Keratinocyte (primary cell): ENCODE results near the gene SAMM50. TPM values are rescaled to one million over a fixed set of nuclear protein-coding genes. Genes with fewer than 3 reads are reported as not detected.

Experiments
- DNase-seq: peaks from one replicate; pipeline ENCODE4 v3.0.0-alpha.2; 2011; ENCODE audit warnings: low read depth, missing footprints, low spot score
- FAIRE-seq: peaks from 2 replicates; lab custom pipeline; 2011; peaks lifted over from hg19 to GRCh38; lab: Jason Lieb, UNC
- H2AFZ ChIP-seq: 2 replicates; pipeline ENCODE4 v1.6.0; 2012; ENCODE audit warnings: low read length, control low read depth, inconsistent platforms; ENCODE audit not compliant: control insufficient read depth
- H3K27ac ChIP-seq: 2 replicates; pipeline ENCODE4 v1.5.1; 2011; ENCODE audit warnings: low read length; ENCODE audit not compliant: control insufficient read depth, insufficient read depth
- H3K27me3 ChIP-seq: 3 replicates; pipeline ENCODE4 v1.6.0; 2011; ENCODE audit warnings: low read length; ENCODE audit not compliant: control insufficient read depth, insufficient read depth; ENCODE audit errors: extremely low read depth
- H3K36me3 ChIP-seq, 2 experiments: 2 replicates in 1 of 2; 3 replicates in 1 of 2; pipeline ENCODE4 v1.5.1; 2011; ENCODE audit warnings: low read length in 2 of 2, mild to moderate bottlenecking in 1 of 2; ENCODE audit not compliant: control insufficient read depth in 2 of 2, insufficient read depth in 2 of 2; ENCODE audit errors: extremely low read depth in 1 of 2
- H3K4me1 ChIP-seq: 3 replicates; pipeline ENCODE4 v1.5.1; 2011; ENCODE audit warnings: low read length; ENCODE audit not compliant: control insufficient read depth, insufficient read depth; ENCODE audit errors: extremely low read depth
- H3K4me2 ChIP-seq: 3 replicates; pipeline ENCODE4 v1.6.0; 2011; ENCODE audit warnings: low read depth, low read length; ENCODE audit not compliant: control insufficient read depth, insufficient read depth; ENCODE audit errors: extremely low read depth
- H3K4me3 ChIP-seq, 3 experiments: fragments of 200-600 bp in 1 of 3; sonication (generic) in 1 of 3; 2 replicates in 2 of 3; 3 replicates in 1 of 3; pipeline ENCODE4 v1.5.1; 2011 to 2016; ENCODE audit warnings: low read length in 3 of 3, mild to moderate bottlenecking in 3 of 3, control low read depth in 2 of 3, inconsistent platforms in 1 of 3, low read depth in 1 of 3, mixed read lengths in 1 of 3, mixed run types in 1 of 3, moderate library complexity in 1 of 3; ENCODE audit not compliant: control insufficient read depth in 2 of 3, insufficient read depth in 2 of 3; ENCODE audit errors: extremely low read depth in 1 of 3
- H3K79me2 ChIP-seq: 2 replicates; pipeline ENCODE4 v1.6.0; 2012; ENCODE audit warnings: low read length; ENCODE audit not compliant: control insufficient read depth, insufficient read depth
- H3K9ac ChIP-seq: 3 replicates; pipeline ENCODE4 v1.6.0; 2011; ENCODE audit warnings: low read length; ENCODE audit not compliant: control insufficient read depth, insufficient read depth; ENCODE audit errors: extremely low read depth
- H3K9me1 ChIP-seq: 3 replicates; pipeline ENCODE4 v1.6.0; 2011; ENCODE audit warnings: low read length; ENCODE audit not compliant: control insufficient read depth, insufficient read depth; ENCODE audit errors: extremely low read depth
- H3K9me3 ChIP-seq: 2 replicates; pipeline ENCODE4 v1.5.1; 2012; ENCODE audit warnings: low read depth, low read length; ENCODE audit not compliant: control insufficient read depth
- H4K20me1 ChIP-seq: 3 replicates; pipeline ENCODE4 v1.6.0; 2011; ENCODE audit warnings: low read length; ENCODE audit not compliant: control insufficient read depth, insufficient read depth; ENCODE audit errors: extremely low read depth
- CTCF ChIP-seq, 3 experiments: IDR thresholded peaks in 1 of 3; conservative IDR thresholded peaks in 1 of 3; optimal IDR thresholded peaks in 1 of 3; 2 replicates in 2 of 3; 3 replicates in 1 of 3; pipeline versions ENCODE3 to v1.5.1; 2011; ENCODE audit warnings: low read length in 3 of 3, mild to moderate bottlenecking in 3 of 3, moderate library complexity in 2 of 3, control low read depth in 1 of 3, inconsistent platforms in 1 of 3; ENCODE audit not compliant: insufficient read depth in 2 of 3; ENCODE audit errors: extremely low read depth in 1 of 3
- EZH2 ChIP-seq: IDR thresholded peaks from one replicate; pipeline ENCODE4 v1.6.1; 2012; ENCODE audit warnings: inconsistent platforms, mild to moderate bottlenecking, low read length, moderate library complexity
- dilution Hi-C: fragments of 300-500 bp; cut with MboI; formaldehyde crosslinking; loops from one replicate; pipeline ENCODE4 v1.7.0; 2020; ENCODE audit warnings: low sequenced_read_pairs; ENCODE audit not compliant: extremely low pct_ligation_motif_present
- polyA plus RNA-seq, 5 experiments: library from polyadenylated mRNA; depleted of rRNA in 3 of 5; stranded (reverse) in 3 of 5; stranded (forward) in 1 of 5; unstranded in 1 of 5; fragments of >200 nt; gene quantifications; 1 replicate in 1 of 5; 2 replicates in 3 of 5; 3 replicates in 1 of 5; pipeline versions ENCODE4 v1.2.1 to v1.2.3, GENCODE V29; 2011 to 2012; ENCODE audit warnings: missing spikeins in 2 of 5, low read depth in 1 of 5, low replicate concordance in 1 of 5

The SAMM50 gene
- polyA plus RNA-seq, 1 donor (not counting 4 experiments of a cell fraction or from before 2014, with no cell fraction given) = 54.6 TPM

GRCh38 chr22:43992331-43992821 lies 37.1 kb downstream of the SAMM50 start:
- no peak overlapping the region for H3K4me3 ChIP-seq
- no peaks in the 10 kb centered on the region for H4K20me1 ChIP-seq
- H3K27me3 ChIP-seq = no peaks in the 10 kb centered on the region
- H3K27ac ChIP-seq = no peak overlapping the region
- no peaks in the 10 kb centered on the region for H3K4me1 ChIP-seq
- no peak for FAIRE-seq
- no peaks in the 10 kb centered on the region for H3K9me3 ChIP-seq
- no peak overlapping the region for H3K9ac ChIP-seq
- no peaks in the 10 kb centered on the region for H3K9me1 ChIP-seq
- DNase-seq = no peak
- no peaks in the 10 kb centered on the region for H3K79me2 ChIP-seq
- H3K4me2 ChIP-seq = no peak overlapping the region
- TF ChIP-seq CTCF (optimal IDR thresholded peaks at IDR 0.05 in 1 of 3, IDR thresholded peaks at IDR 0.05 in 1 of 3, conservative IDR thresholded peaks at IDR 0.05 in 1 of 3; ENCODE audit: extremely low read depth in 1 of 3, insufficient read depth in 2 of 3, low read length in 3 of 3) (no peak), EZH2 (no peak)
- dilution Hi-C loops = no loop called here
- H3K36me3 ChIP-seq = peaks cover 27 to 30% of the 10 kb centered on the region in 2 experiments
- H2AFZ ChIP-seq = no peak overlapping the region

- FAIRE-seq = no peak
- no peaks in the 10 kb centered on the region for H3K27me3 ChIP-seq
- TF ChIP-seq EZH2 (no peak), CTCF (optimal IDR thresholded peaks at IDR 0.05 in 1 of 3, IDR thresholded peaks at IDR 0.05 in 1 of 3, conservative IDR thresholded peaks at IDR 0.05 in 1 of 3; ENCODE audit: extremely low read depth in 1 of 3, insufficient read depth in 2 of 3, low read length in 3 of 3) (peak; percentile 93 to 97 (median 94))
- no peaks in the 10 kb centered on the region for H3K79me2 ChIP-seq
- no peaks in the 10 kb centered on the region for H4K20me1 ChIP-seq
- H2AFZ ChIP-seq = no peak overlapping the region
- peaks cover 28 to 34% of the 10 kb centered on the region in 2 experiments for H3K36me3 ChIP-seq
- no peak overlapping the region for H3K9ac ChIP-seq
- H3K4me1 ChIP-seq = no peaks in the 10 kb centered on the region
- DNase-seq = no peak
- no peaks in the 10 kb centered on the region for H3K9me3 ChIP-seq
- no peak overlapping the region for H3K4me3 ChIP-seq
- H3K9me1 ChIP-seq = no peaks in the 10 kb centered on the region
- dilution Hi-C loops = no loop called here
- H3K4me2 ChIP-seq = no peak overlapping the region
- H3K27ac ChIP-seq = no peak overlapping the region
Measured at GRCh38 chr22:43993072-43993760, 38.0 kb downstream of the SAMM50 start.
